IMR-90 (cell line): ENCODE data around the gene APOB. TPM values are rescaled to one million over a fixed set of nuclear protein-coding genes. Genes with fewer than 3 reads are reported as not detected.

Experiments used
- ATAC-seq: fragments of 200-7000 bp; cut with Tn5 transposase; 2 replicates; pipeline ENCODE4 v1.9.1; 2020; ENCODE audit warnings: low read depth, mild to moderate bottlenecking, moderate library complexity
- BruUV-seq: library from RNA; stranded (reverse); fragments of 400-500 nt; replicated peaks from 2 replicates; lab custom pipeline; 2021; lab: Mats Ljungman, UMichigan
- CTCF ChIA-PET: fragments of 300-600 bp; formaldehyde crosslinking; extraction: SDS; loops from one replicate; lab custom pipeline; 2021; ENCODE audit warnings: antibody characterized with exemption; lab: Yijun Ruan, JAX
- POLR2A ChIA-PET: fragments of 300-600 bp; sonication (Branson Sonifier 250); formaldehyde crosslinking; loops from one replicate; lab custom pipeline; 2022; ENCODE audit warnings: antibody characterized with exemption; ENCODE audit not compliant: unreplicated experiment; lab: Charles Lee
- DNase-seq: peaks from one replicate; pipeline ENCODE4 v3.0.0; 2013
- H2AFZ ChIP-seq: replicated peaks from 2 replicates; pipeline ENCODE3; 2013; ENCODE audit warnings: low read length, mild to moderate bottlenecking; ENCODE audit not compliant: poor library complexity
- H2AK5ac ChIP-seq: 2 replicates; pipeline ENCODE4 v1.6.1; 2013; ENCODE audit warnings: low read depth, low read length, inconsistent platforms
- H2AK9ac ChIP-seq: replicated peaks from 2 replicates; pipeline ENCODE3; 2013; ENCODE audit warnings: mild to moderate bottlenecking, low read depth, low read length, moderate library complexity; ENCODE audit not compliant: poor library complexity
- H2BK120ac ChIP-seq: 2 replicates; pipeline ENCODE4 v1.6.1; 2013; ENCODE audit warnings: low read depth, low read length, inconsistent platforms
- H2BK15ac ChIP-seq: 3 replicates; pipeline ENCODE4 v1.6.1; 2013; ENCODE audit warnings: low read depth, low read length, inconsistent platforms
- H2BK20ac ChIP-seq: 2 replicates; pipeline ENCODE4 v1.6.1; 2013; ENCODE audit warnings: low read depth, mild to moderate bottlenecking, inconsistent platforms, low read length, moderate library complexity
- H2BK5ac ChIP-seq: 2 replicates; pipeline ENCODE4 v1.6.1; 2013; ENCODE audit warnings: mild to moderate bottlenecking, low read depth, low read length, inconsistent platforms; ENCODE audit not compliant: poor library complexity, severe bottlenecking
- H3K14ac ChIP-seq: replicated peaks from 2 replicates; pipeline ENCODE4 v1.6.1; 2013; ENCODE audit warnings: low read depth, low read length, inconsistent platforms
- H3K18ac ChIP-seq: 2 replicates; pipeline ENCODE4 v1.6.1; 2013; ENCODE audit warnings: low read depth, low read length, control low read depth
- H3K23ac ChIP-seq: 2 replicates; pipeline ENCODE4 v1.6.1; 2013; ENCODE audit warnings: low read depth, low read length, inconsistent platforms
- H3K27ac ChIP-seq: 2 replicates; pipeline ENCODE4 v1.5.1; 2013; ENCODE audit warnings: mild to moderate bottlenecking, control low read depth, low read length; ENCODE audit not compliant: insufficient read depth
- H3K27me3 ChIP-seq: 2 replicates; pipeline ENCODE4 v1.6.1; 2013; ENCODE audit warnings: low read length; ENCODE audit not compliant: control insufficient read depth, insufficient read depth
- H3K36me3 ChIP-seq: 2 replicates; pipeline ENCODE4 v1.6.1; 2013; ENCODE audit warnings: low read length, mixed read lengths; ENCODE audit not compliant: control insufficient read depth, insufficient read depth
- H3K4ac ChIP-seq: 2 replicates; pipeline ENCODE4 v1.6.1; 2013; ENCODE audit warnings: low read depth, low read length, inconsistent platforms
- H3K4me1 ChIP-seq: 2 replicates; pipeline ENCODE4 v1.6.1; 2013; ENCODE audit warnings: low read length, mixed read lengths; ENCODE audit not compliant: control insufficient read depth, insufficient read depth
- H3K4me2 ChIP-seq: 2 replicates; pipeline ENCODE4 v1.6.1; 2013; ENCODE audit warnings: low read depth, mild to moderate bottlenecking, control low read depth, low read length, moderate library complexity
- H3K4me3 ChIP-seq: 2 replicates; pipeline ENCODE4 v1.5.1; 2013; ENCODE audit warnings: low read depth, mild to moderate bottlenecking, control low read depth, low read length, moderate library complexity; ENCODE audit not compliant: insufficient read depth
- H3K56ac ChIP-seq: 2 replicates; pipeline ENCODE4 v1.6.1; 2013; ENCODE audit warnings: low read length, inconsistent platforms; ENCODE audit not compliant: insufficient read depth; ENCODE audit errors: extremely low read depth
- H3K79me1 ChIP-seq, 2 experiments: 2 replicates each; pipeline ENCODE4 v1.6.1; 2013; ENCODE audit warnings: low read length in 2 of 2, inconsistent platforms in 1 of 2, low read depth in 1 of 2
- H3K9ac ChIP-seq: 2 replicates; pipeline ENCODE4 v1.6.1; 2013; ENCODE audit warnings: low read depth, low read length, control low read depth
- H3K9me1 ChIP-seq: 2 replicates; pipeline ENCODE4 v1.6.1; 2013; ENCODE audit warnings: low read length, inconsistent platforms; ENCODE audit not compliant: insufficient read depth
- H3K9me3 ChIP-seq: 2 replicates; pipeline ENCODE4 v1.6.1; 2013; ENCODE audit warnings: low read length; ENCODE audit not compliant: control insufficient read depth, insufficient read depth
- H4K20me1 ChIP-seq: 2 replicates; pipeline ENCODE4 v1.6.1; 2013; ENCODE audit warnings: low read length, inconsistent platforms; ENCODE audit not compliant: insufficient read depth
- H4K5ac ChIP-seq: 2 replicates; pipeline ENCODE4 v1.6.1; 2013; ENCODE audit warnings: mild to moderate bottlenecking, low read depth, low read length, control low read depth
- H4K8ac ChIP-seq, 2 experiments: 2 replicates each; pipeline ENCODE4 v1.6.1; 2013; ENCODE audit warnings: low read depth in 2 of 2, low read length in 2 of 2, control low read depth in 1 of 2, inconsistent platforms in 1 of 2
- H4K91ac ChIP-seq: 2 replicates; pipeline ENCODE4 v1.6.1; 2013; ENCODE audit warnings: low read depth, low read length, inconsistent platforms; ENCODE audit not compliant: insufficient read depth
- BHLHE40 ChIP-seq: fragments of 150-350 bp; IDR thresholded peaks from 2 replicates; pipeline ENCODE4 v1.6.1; 2016; ENCODE audit warnings: mild to moderate bottlenecking, low read depth, low read length
- CEBPB ChIP-seq: IDR thresholded peaks from 2 replicates; pipeline ENCODE4 v1.6.1; 2012; ENCODE audit warnings: low read depth, low read length, improper control_type of control experiment
- CHD1 ChIP-seq: IDR thresholded peaks from 2 replicates; pipeline ENCODE4 v1.6.1; 2012; ENCODE audit warnings: low read depth, low read length, improper control_type of control experiment
- FOS ChIP-seq: fragments of 150-350 bp; IDR thresholded peaks from 2 replicates; pipeline ENCODE4 v1.6.1; 2016; ENCODE audit warnings: low read depth, low read length
- MAFK ChIP-seq: IDR thresholded peaks from 2 replicates; pipeline ENCODE4 v1.6.1; 2012; ENCODE audit warnings: low read depth, low read length, improper control_type of control experiment
- NFE2L2 ChIP-seq: fragments of 150-350 bp; IDR thresholded peaks from 2 replicates; pipeline ENCODE4 v1.6.1; 2016; ENCODE audit warnings: low read depth, mild to moderate bottlenecking, low read length
- RAD21 ChIP-seq: IDR thresholded peaks from 2 replicates; pipeline ENCODE4 v1.6.1; 2012; ENCODE audit warnings: low read length, improper control_type of control experiment
- RFX5 ChIP-seq: IDR thresholded peaks from 2 replicates; pipeline ENCODE4 v1.8.0; 2012; ENCODE audit warnings: low read depth, mild to moderate bottlenecking, low read length, moderate library complexity
- WGBS, 2 experiments: methylation state at CpG; one replicate each; pipeline versions ENCODE4 v1.1.5 to v1.1.7; 2013; ENCODE audit warnings: missing lambda C conversion rate in 2 of 2; ENCODE audit not compliant: insufficient read length in 1 of 2; ENCODE audit errors: extremely low coverage in 2 of 2; 5-methylcytosine and 5-hydroxymethylcytosine counted together
- dilution Hi-C: fragments of 300-500 bp; cut with HindIII; formaldehyde crosslinking; loops from one replicate; pipeline ENCODE4 v1.14.3; 2018; ENCODE audit warnings: low sequenced_read_pairs; ENCODE audit not compliant: unreplicated experiment
- in situ Hi-C: fragments of 300-500 bp; cut with MboI; formaldehyde crosslinking; loops from 3 replicates; pipeline ENCODE4 v1.14.3; 2019; ENCODE audit warnings: low sequenced_read_pairs, inconsistent platforms, mixed read lengths
- intact Hi-C: fragments of 100-400 bp; cut with micrococcal nuclease; formaldehyde crosslinking; loops from 2 replicates; pipeline ENCODE4 v1.10.0; 2022
- polyA plus RNA-seq, 3 experiments: library from polyadenylated mRNA; depleted of rRNA; stranded (reverse); fragments of >200 nt; gene quantifications; 2 replicates each; pipeline ENCODE4 v1.2.3, GENCODE V29; 2012; ENCODE audit warnings: low replicate concordance in 1 of 3
- total RNA-seq: library from RNA; depleted of rRNA; stranded (reverse); fragments of >200 nt; gene quantifications from 2 replicates; pipeline ENCODE4 v1.2.3, GENCODE V29; 2012
- TF ChIP-seq, protein P1 (sequence below): fragments of 150-350 bp; IDR thresholded peaks from 2 replicates; pipeline ENCODE4 v1.6.1; 2017; ENCODE audit warnings: mild to moderate bottlenecking, antibody characterized with exemption, low read length, low read depth

The APOB gene
- total and polyA plus RNA-seq, 2 of the 4 experiments (the other 2 are of a cell fraction): under 0.01 TPM; not detected in 1

DNA sequence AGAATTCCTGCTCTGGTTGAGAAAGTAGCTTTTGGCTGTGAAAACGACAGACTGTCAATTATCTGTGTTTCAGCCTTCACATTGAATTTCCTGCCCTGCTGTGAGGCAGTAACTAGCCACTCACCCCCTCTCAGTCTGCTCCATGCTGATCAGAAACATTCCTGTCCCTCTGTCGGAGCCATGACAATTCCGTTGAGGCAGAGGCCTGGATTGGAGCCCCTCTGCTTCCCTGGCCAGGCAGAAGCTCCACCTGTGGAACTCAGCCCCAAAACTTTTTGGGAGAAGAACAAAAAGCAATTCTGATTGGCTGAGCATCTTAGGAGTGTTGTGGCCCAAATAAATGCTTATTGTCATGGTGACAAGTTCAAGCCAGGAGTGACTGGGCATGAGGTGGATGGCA is 60.0 kb downstream of the APOB start:
- no peak for ATAC-seq
- H3K27me3 ChIP-seq: no peaks in the 10 kb centered on the region

More for the DNA sequence above, 60.0 kb downstream of the APOB start:
- Histone ChIP-seq H4K5ac (no peak overlapping the region), H2BK20ac (no peak overlapping the region), H2BK120ac (no peak overlapping the region), H2AK9ac (no peak overlapping the region), H2AK5ac (no peak overlapping the region), H3K4me1 (no peaks in the 10 kb centered on the region), H2BK15ac (no peak overlapping the region), H2BK5ac (no peak overlapping the region), H4K91ac (no peak overlapping the region), H3K23ac (no peak overlapping the region), H4K8ac (no peak overlapping the region), H4K20me1 (no peaks in the 10 kb centered on the region), H3K9me1 (no peaks in the 10 kb centered on the region), H2AFZ (no peak overlapping the region), H3K18ac (no peak overlapping the region), H3K56ac (no peak overlapping the region), H3K36me3 (no peaks in the 10 kb centered on the region), H3K9me3 (no peaks in the 10 kb centered on the region), H3K79me1 (no peaks in the 10 kb centered on the region), H3K4me3 (no peak overlapping the region), H3K4ac (no peak overlapping the region), H3K27ac (no peak overlapping the region), H3K4me2 (no peak overlapping the region), H3K9ac (no peak overlapping the region), H3K14ac (no peak overlapping the region)
- intact Hi-C loops (no loop called here), dilution Hi-C loops (no loop called here), in situ Hi-C loops (no loop called here)
- no peak for TF ChIP-seq RAD21
- TF ChIP-seq FOS: no peak
- TF ChIP-seq RFX5: no peak
- no peak for TF ChIP-seq CEBPB
- TF ChIP-seq BHLHE40: no peak
- TF ChIP-seq NFE2L2: no peak
- TF ChIP-seq, protein P1, sequence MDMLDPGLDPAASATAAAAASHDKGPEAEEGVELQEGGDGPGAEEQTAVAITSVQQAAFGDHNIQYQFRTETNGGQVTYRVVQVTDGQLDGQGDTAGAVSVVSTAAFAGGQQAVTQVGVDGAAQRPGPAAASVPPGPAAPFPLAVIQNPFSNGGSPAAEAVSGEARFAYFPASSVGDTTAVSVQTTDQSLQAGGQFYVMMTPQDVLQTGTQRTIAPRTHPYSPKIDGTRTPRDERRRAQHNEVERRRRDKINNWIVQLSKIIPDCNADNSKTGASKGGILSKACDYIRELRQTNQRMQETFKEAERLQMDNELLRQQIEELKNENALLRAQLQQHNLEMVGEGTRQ: no peak
- TF ChIP-seq MAFK: no peak
- no peak for TF ChIP-seq CHD1
- 21% methylated on average over 3 of the region's 3 CpGs; no CpG with 5 or more reads in 1 of the 2 experiments for WGBS, 2 experiments
- ChIA-PET CTCF (no interaction called here), POLR2A (no interaction called here)
- no peak for DNase-seq
- no TSS peak for BruUV-seq
